ENCODE data around the gene TKT.

GRCh38 chr3:53219895-53220483, 35.8 kb downstream of the TKT start:
- TF ChIP-seq POLR2AphosphoS5 (IDR thresholded peaks at IDR 0.05; ENCODE audit: low read depth, low read length) (no peak), SIN3A (IDR thresholded peaks at IDR 0.05; ENCODE audit: borderline replicate concordance, insufficient read depth, low read length) (no peak), REST (IDR thresholded peaks at IDR 0.05; ENCODE audit: insufficient read depth in 1 of 2, low read depth in 2 of 2, low read length in 2 of 2) (no peak), TAF1 (IDR thresholded peaks at IDR 0.05; ENCODE audit: borderline replicate concordance, insufficient read depth, low read length) (no peak), FOXP2 (optimal IDR thresholded peaks at IDR 0.05; ENCODE audit: borderline replicate concordance, extremely low read depth, extremely low read length, insufficient read depth) (peak; percentile 27)
